ENCODE results near the gene ADM2.

ADM2 gene

GRCh38 chr22:50535113-50535512 lies 53.8 kb downstream of the ADM2 start:
- no peak for DNase-seq (ENCODE audit: low read depth)
- TF ChIP-seq, protein P1, sequence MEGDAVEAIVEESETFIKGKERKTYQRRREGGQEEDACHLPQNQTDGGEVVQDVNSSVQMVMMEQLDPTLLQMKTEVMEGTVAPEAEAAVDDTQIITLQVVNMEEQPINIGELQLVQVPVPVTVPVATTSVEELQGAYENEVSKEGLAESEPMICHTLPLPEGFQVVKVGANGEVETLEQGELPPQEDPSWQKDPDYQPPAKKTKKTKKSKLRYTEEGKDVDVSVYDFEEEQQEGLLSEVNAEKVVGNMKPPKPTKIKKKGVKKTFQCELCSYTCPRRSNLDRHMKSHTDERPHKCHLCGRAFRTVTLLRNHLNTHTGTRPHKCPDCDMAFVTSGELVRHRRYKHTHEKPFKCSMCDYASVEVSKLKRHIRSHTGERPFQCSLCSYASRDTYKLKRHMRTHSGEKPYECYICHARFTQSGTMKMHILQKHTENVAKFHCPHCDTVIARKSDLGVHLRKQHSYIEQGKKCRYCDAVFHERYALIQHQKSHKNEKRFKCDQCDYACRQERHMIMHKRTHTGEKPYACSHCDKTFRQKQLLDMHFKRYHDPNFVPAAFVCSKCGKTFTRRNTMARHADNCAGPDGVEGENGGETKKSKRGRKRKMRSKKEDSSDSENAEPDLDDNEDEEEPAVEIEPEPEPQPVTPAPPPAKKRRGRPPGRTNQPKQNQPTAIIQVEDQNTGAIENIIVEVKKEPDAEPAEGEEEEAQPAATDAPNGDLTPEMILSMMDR (IDR thresholded peaks at IDR 0.05; ENCODE audit: control insufficient read depth, insufficient read depth, low read depth, low read length, missing control alignments), result no peak
- no peak overlapping the region for H3K4me3 ChIP-seq (ENCODE audit: control insufficient read depth, low read depth, low read length)
